AG04450 (cell line): ENCODE data around the gene SH3RF3. TPM values are rescaled to one million over a fixed set of nuclear protein-coding genes. Genes with fewer than 3 reads are reported as not detected.

Experiments
- CTCF ChIA-PET: fragments of 300-600, 350-600 bp; formaldehyde crosslinking; extraction: SDS; loops from one replicate; lab custom pipeline; 2022; ENCODE audit warnings: antibody characterized with exemption, inconsistent platforms; lab: Charles Lee
- POLR2A ChIA-PET: fragments of 350-600 bp; formaldehyde crosslinking; extraction: SDS; loops from one replicate; lab custom pipeline; 2021; ENCODE audit warnings: antibody characterized with exemption, inconsistent platforms; lab: Yijun Ruan, JAX
- DNase-seq: peaks from one replicate; pipeline ENCODE4 v3.0.0-alpha.2; 2011; ENCODE audit warnings: low read depth, low spot score
- H3K27ac ChIP-seq: one replicate; pipeline ENCODE4 v1.5.1; 2012; ENCODE audit warnings: low read depth, low read length, control low read depth
- H3K27me3 ChIP-seq: one replicate; pipeline ENCODE4 v1.6.0; 2012; ENCODE audit warnings: low read length; ENCODE audit not compliant: control insufficient read depth, insufficient read depth
- H3K4me3 ChIP-seq: 2 replicates; pipeline ENCODE4 v1.5.1; 2011; ENCODE audit warnings: mild to moderate bottlenecking, low read depth, low read length, control low read depth
- H3K9me3 ChIP-seq: 2 replicates; pipeline ENCODE4 v1.5.1; 2012; ENCODE audit warnings: low read length; ENCODE audit not compliant: control insufficient read depth, insufficient read depth
- CTCF ChIP-seq: IDR thresholded peaks from 2 replicates; pipeline ENCODE4 v1.5.1; 2011; ENCODE audit warnings: low read depth, low read length, control low read depth, inconsistent platforms
- polyA plus RNA-seq: library from polyadenylated mRNA; depleted of rRNA; stranded (reverse); fragments of >200 nt; gene quantifications from 2 replicates; pipeline ENCODE4 v1.2.3, GENCODE V29; 2011

SH3RF3 gene
- polyA plus RNA-seq, 1 experiment, result 5.7 TPM

GRCh38 chr2:109124982-109125592 is 3.9 kb upstream of the SH3RF3 start:
- CTCF ChIA-PET, result no interaction called here
- no peak for TF ChIP-seq CTCF
- POLR2A ChIA-PET, result no interaction called here

GRCh38 chr2:109125593-109126500 is 3.2 kb upstream of the SH3RF3 start:
- Histone ChIP-seq H3K9me3 (peaks cover 3% of the 10 kb centered on the region; the same call in 1 of the 2 replicates), H3K27ac (peak overlapping the region; percentile 93), H3K27me3 (peaks cover 19% of the 10 kb centered on the region), H3K4me3 (peak overlapping the region; percentile 25; the same call in 1 of the 2 replicates)
- TF ChIP-seq CTCF, result no peak
- CTCF ChIA-PET, result interaction anchor here (0.9 to 3.5 kb wide), 2 partner anchors 384 to 420 kb away, joined by 4 to 30 read pairs; no protein-coding TSS in a partner anchor
- DNase-seq, result peak; percentile 90
- POLR2A ChIA-PET, result interaction anchor here (0.8 to 1.1 kb wide), 2 partner anchors 46 to 84 kb away, joined by 3 to 6 read pairs; no protein-coding TSS in a partner anchor

More at GRCh38 chr2:109124982-109125592, 3.9 kb upstream of the SH3RF3 start:
- Histone ChIP-seq H3K4me3 (no peak overlapping the region), H3K27ac (peak overlapping the region; percentile 78), H3K9me3 (peaks cover 3% of the 10 kb centered on the region; the same call in 1 of the 2 replicates), H3K27me3 (peaks cover 19% of the 10 kb centered on the region)
- no peak for DNase-seq

DNA sequence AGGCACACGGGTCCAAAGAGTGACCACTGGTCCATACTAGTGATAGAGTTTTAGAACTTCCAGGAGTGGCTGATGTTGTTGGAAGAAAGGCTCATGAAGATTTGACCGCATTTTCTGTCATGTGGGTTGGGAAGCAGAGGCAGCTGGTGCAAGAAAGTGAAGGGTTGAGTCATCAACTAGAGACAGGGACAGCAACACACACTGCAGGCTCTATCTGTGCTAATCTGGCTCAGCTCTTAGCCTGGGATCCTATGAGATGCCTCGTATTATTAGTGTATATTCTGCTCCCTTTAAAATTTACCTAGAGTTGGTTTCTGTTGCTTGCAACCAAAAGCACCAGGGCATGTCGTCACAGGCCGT is 2.5 kb upstream of the SH3RF3 start:
- CTCF ChIA-PET, result interaction anchor here (0.9 to 3.5 kb wide), 2 partner anchors 384 to 420 kb away, joined by 4 to 30 read pairs; no protein-coding TSS in a partner anchor
- Histone ChIP-seq H3K9me3 (peaks cover 3% of the 10 kb centered on the region; the same call in 1 of the 2 replicates), H3K27ac (peak overlapping the region; percentile 93), H3K4me3 (no peak overlapping the region), H3K27me3 (peaks cover 16% of the 10 kb centered on the region)
- no peak for TF ChIP-seq CTCF
- POLR2A ChIA-PET, result interaction anchor here (0.8 to 1.1 kb wide), 2 partner anchors 45 to 83 kb away, joined by 3 to 6 read pairs; no protein-coding TSS in a partner anchor
- DNase-seq, result peak; percentile 68

DNA sequence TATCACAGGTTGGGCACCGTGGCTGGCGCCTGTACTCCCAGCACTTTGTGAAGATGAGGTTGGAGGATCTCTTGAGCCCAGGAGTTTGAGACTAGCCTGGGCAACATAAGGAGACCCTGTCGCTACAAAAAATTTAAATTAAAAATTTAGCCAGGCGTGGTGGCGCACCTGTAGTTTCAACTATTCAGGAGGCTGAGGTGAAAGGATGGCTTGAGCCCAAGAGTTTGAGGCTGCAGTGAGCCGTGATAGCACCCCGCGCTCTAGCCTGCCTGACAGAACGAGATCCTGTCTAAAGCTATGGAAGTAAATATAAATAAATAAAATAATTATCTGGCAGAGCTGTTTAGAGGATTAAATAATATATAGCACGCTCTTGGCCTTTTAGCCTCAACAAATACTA is 1.4 kb upstream of the SH3RF3 start:
- TF ChIP-seq CTCF, result no peak
- Histone ChIP-seq H3K9me3 (peaks cover 3% of the 10 kb centered on the region; the same call in 1 of the 2 replicates), H3K27me3 (peaks cover 6% of the 10 kb centered on the region), H3K27ac (no peak overlapping the region), H3K4me3 (peak overlapping the region; percentile 29; the same call in 1 of the 2 replicates)
- CTCF ChIA-PET, result interaction anchor here (0.6 to 3.5 kb wide), 9 partner anchors 57 to 419 kb away, joined by 3 to 30 read pairs (median 3); no protein-coding TSS in a partner anchor
- POLR2A ChIA-PET, result no interaction called here
- no peak for DNase-seq
